Thyroid gland (tissue), 4 donors: ENCODE data around the gene ABCA10.
"Not testable (repeated sequence)": the region's sequence is repeated elsewhere in the genome, so short reads cannot be mapped to it uniquely, and the experiment has no call there.

Source experiments
- CTCF ChIP-seq, 6 experiments: fragments of 200-600 bp in 3 of 6; fragments of 450-650 bp in 3 of 6; sonication (generic) in 3 of 6; IDR thresholded peaks; one replicate each; pipeline ENCODE4 v1.5.1; 2016 to 2019; ENCODE audit warnings: antibody characterized with exemption in 6 of 6, mild to moderate bottlenecking in 2 of 6, inconsistent platforms in 1 of 6, moderate library complexity in 1 of 6
- POLR2A ChIP-seq, 2 donors: fragments of 450-650 bp; IDR thresholded peaks; one replicate each; pipeline ENCODE4 v1.6.1; 2017; ENCODE audit warnings: antibody characterized with exemption in 2 of 2, mild to moderate bottlenecking in 2 of 2, moderate library complexity in 1 of 2

- not testable (repeated sequence) for TF ChIP-seq CTCF, POLR2A (IDR thresholded peaks at IDR 0.05)
Observed at GRCh38 chr17:69168642-69169041, 60.0 kb downstream of the ABCA10 start.
